HG03039 (cell line): ENCODE measurements around the gene LRMDA.
"Not testable (repeated sequence)": the region's sequence is repeated elsewhere in the genome, so short reads cannot be mapped to it uniquely, and the experiment has no call there.

Source experiments
- ATAC-seq: cut with Tn5 transposase; IDR thresholded peaks from one replicate; pipeline ENCODE4 v1.9.1; 2021; ENCODE audit warnings: mild to moderate bottlenecking, moderate library complexity; ENCODE audit not compliant: unreplicated experiment

LRMDA gene

DNA sequence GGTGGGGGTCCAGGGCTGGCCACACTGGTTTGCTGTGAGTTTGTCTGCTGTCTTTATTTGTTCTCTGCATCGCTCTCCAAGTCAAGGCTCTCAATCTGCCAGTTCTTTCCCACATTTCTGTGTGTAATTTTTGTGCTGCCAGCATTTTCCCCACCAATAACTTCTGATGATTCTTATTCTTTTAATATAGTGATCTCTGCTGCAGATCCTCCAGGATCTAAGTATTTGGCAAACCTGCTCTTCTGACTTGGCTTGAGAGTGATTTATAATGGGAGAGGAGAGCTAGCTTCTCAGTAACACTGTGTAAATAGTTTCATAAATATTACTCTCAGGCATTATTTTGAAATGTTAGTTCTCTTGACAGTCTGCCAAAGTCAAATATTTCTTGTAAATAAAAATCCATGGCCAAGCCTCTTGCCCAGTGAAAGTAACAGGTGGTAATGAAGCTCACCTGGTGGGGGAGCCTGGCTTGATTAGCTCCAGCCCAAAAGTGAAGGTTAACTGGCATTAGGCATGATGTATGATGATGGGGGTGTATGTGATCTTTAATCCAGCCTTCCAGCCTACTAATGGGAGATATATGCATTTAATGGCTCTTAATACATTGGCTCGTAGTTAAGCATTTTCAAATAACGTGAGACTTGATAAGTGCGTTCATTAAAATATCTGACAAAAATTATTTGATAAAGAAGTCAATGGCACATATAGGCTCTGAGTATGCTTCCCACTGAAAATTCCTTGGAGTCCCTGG is 1150.3 kb downstream of the LRMDA start:
- no peak for ATAC-seq

DNA sequence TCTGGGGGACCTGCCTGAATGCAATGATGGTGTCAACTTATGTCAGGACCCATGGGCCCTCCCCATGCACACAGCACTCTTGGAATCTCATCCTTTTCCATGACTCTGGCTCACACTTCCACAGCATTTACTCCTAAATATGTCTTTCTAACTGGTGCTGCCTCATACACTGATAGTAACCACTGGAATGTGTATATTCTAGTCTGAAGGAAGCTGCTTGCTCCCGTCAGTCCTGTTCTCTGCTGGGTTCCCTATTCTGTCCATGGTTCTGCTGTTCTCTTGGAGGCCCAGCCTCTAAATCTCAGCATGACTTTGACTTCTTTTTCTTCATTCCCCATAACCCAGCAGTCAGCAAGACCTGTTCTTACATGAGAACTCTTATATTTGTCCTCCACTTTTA is 1151.1 kb downstream of the LRMDA start:
- ATAC-seq, result no peak

DNA sequence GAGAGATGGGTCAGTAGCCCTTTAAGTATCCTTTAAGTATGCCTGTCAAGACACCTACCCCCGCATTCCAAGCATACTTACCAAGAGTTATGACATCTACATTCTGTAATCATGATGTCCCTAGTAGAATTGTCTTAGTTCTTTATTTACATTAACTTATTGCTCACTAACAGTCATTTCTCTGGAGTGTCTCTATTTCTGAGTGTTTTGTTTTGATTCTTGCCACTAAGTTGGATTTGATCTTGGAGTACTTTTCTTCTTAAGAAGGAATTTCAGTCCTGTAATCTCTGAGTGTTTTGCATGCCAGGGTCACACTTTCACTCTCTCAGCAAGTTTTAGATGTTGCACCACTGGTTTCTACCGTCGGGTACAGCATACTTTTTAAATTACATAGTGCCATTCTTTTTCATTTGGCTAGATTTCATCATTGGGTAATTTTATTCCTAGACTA is 1152.3 kb downstream of the LRMDA start:
- no peak for ATAC-seq

DNA sequence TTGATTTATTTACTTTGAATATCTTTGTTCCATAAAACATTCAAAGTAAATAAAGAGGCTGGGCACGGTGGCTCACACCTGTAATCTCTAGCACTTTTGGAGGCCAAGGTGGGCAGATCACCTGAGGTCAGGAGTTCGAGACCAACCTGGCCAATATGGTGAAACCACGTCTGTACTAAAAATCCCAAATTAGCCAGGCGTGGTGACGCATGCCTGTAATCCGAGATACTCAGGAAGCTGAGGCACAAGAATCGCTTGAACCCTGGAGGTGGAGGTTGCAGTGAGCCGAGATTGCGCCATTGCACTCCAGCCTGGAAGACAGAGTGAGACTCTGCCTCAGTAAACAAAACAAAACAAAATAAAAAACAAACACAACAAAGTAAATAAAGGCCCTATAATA is 1153.0 kb downstream of the LRMDA start:
- ATAC-seq, result not testable (repeated sequence)
